Measurements from ENCODE around the gene WFIKKN2. TPM values are rescaled to one million over a fixed set of nuclear protein-coding genes. Genes with fewer than 3 reads are reported as not detected.

WFIKKN2 gene
- total and polyA plus RNA-seq, 2 experiments from 2014 or later, result not detected

DNA sequence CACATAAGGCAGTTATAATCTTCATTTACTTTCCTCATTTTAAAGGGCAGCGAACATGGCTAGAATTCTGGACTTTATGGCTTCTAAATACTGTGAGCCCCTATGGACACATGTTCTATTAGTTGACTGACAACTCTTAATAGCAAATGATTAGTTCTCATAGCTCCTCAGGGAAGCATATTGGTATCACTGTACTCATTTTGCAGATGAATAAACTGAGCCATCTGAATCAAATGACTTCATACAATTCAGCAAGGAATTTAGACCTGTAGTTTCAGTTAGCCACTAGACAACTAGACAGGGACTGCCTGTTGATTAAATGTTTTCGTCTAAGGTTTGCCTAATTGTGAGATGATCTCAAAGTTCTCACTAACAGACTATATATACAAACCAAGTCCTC is 21.0 kb downstream of the WFIKKN2 start:
- Mint-ChIP-seq H3K4me1 (peaks cover 9% of the 10 kb centered on the region; the same call in 2 of the 3 replicates), H3K9me3 (no peaks in the 10 kb centered on the region), H3K27me3 (ENCODE audit: insufficient read depth, low read depth, poor library complexity) (peaks cover 7% of the 10 kb centered on the region), H3K27ac (no peak overlapping the region), H3K36me3 (ENCODE audit: low read depth) (peaks cover 4% of the 10 kb centered on the region; the same call in 1 of the 3 replicates), H3K4me3 (no peak overlapping the region)
- TF ChIP-seq JUNB (IDR thresholded peaks at IDR 0.05; ENCODE audit: unreplicated experiment) (no peak), NANOG (IDR thresholded peaks at IDR 0.05; ENCODE audit: borderline replicate concordance) (no peak), POLR2AphosphoS5 (IDR thresholded peaks at IDR 0.05; ENCODE audit: low read depth) (no peak), EZH2phosphoT487 (IDR thresholded peaks at IDR 0.05; ENCODE audit: unreplicated experiment) (no peak), ZNF331 (CRISPR knock-in tag; IDR thresholded peaks at IDR 0.05; ENCODE audit: low read depth) (no peak), EZH2 (IDR thresholded peaks at IDR 0.05; ENCODE audit: low read depth, unreplicated experiment) (no peak), CREB1 (CRISPR knock-in tag; IDR thresholded peaks at IDR 0.05; ENCODE audit: low read depth) (no peak), STAT1 (IDR thresholded peaks at IDR 0.05; ENCODE audit: unreplicated experiment) (no peak), ZNF114 (CRISPR knock-in tag; IDR thresholded peaks at IDR 0.05) (no peak)
- TF ChIP-seq, protein P1, sequence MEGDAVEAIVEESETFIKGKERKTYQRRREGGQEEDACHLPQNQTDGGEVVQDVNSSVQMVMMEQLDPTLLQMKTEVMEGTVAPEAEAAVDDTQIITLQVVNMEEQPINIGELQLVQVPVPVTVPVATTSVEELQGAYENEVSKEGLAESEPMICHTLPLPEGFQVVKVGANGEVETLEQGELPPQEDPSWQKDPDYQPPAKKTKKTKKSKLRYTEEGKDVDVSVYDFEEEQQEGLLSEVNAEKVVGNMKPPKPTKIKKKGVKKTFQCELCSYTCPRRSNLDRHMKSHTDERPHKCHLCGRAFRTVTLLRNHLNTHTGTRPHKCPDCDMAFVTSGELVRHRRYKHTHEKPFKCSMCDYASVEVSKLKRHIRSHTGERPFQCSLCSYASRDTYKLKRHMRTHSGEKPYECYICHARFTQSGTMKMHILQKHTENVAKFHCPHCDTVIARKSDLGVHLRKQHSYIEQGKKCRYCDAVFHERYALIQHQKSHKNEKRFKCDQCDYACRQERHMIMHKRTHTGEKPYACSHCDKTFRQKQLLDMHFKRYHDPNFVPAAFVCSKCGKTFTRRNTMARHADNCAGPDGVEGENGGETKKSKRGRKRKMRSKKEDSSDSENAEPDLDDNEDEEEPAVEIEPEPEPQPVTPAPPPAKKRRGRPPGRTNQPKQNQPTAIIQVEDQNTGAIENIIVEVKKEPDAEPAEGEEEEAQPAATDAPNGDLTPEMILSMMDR (conservative IDR thresholded peaks at IDR 0.05; ENCODE audit: low read depth in 2 of 2), result no peak
- TF ChIP-seq, protein P2, sequence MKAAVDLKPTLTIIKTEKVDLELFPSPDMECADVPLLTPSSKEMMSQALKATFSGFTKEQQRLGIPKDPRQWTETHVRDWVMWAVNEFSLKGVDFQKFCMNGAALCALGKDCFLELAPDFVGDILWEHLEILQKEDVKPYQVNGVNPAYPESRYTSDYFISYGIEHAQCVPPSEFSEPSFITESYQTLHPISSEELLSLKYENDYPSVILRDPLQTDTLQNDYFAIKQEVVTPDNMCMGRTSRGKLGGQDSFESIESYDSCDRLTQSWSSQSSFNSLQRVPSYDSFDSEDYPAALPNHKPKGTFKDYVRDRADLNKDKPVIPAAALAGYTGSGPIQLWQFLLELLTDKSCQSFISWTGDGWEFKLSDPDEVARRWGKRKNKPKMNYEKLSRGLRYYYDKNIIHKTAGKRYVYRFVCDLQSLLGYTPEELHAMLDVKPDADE (IDR thresholded peaks at IDR 0.05), result no peak
- TF ChIP-seq, protein P3, sequence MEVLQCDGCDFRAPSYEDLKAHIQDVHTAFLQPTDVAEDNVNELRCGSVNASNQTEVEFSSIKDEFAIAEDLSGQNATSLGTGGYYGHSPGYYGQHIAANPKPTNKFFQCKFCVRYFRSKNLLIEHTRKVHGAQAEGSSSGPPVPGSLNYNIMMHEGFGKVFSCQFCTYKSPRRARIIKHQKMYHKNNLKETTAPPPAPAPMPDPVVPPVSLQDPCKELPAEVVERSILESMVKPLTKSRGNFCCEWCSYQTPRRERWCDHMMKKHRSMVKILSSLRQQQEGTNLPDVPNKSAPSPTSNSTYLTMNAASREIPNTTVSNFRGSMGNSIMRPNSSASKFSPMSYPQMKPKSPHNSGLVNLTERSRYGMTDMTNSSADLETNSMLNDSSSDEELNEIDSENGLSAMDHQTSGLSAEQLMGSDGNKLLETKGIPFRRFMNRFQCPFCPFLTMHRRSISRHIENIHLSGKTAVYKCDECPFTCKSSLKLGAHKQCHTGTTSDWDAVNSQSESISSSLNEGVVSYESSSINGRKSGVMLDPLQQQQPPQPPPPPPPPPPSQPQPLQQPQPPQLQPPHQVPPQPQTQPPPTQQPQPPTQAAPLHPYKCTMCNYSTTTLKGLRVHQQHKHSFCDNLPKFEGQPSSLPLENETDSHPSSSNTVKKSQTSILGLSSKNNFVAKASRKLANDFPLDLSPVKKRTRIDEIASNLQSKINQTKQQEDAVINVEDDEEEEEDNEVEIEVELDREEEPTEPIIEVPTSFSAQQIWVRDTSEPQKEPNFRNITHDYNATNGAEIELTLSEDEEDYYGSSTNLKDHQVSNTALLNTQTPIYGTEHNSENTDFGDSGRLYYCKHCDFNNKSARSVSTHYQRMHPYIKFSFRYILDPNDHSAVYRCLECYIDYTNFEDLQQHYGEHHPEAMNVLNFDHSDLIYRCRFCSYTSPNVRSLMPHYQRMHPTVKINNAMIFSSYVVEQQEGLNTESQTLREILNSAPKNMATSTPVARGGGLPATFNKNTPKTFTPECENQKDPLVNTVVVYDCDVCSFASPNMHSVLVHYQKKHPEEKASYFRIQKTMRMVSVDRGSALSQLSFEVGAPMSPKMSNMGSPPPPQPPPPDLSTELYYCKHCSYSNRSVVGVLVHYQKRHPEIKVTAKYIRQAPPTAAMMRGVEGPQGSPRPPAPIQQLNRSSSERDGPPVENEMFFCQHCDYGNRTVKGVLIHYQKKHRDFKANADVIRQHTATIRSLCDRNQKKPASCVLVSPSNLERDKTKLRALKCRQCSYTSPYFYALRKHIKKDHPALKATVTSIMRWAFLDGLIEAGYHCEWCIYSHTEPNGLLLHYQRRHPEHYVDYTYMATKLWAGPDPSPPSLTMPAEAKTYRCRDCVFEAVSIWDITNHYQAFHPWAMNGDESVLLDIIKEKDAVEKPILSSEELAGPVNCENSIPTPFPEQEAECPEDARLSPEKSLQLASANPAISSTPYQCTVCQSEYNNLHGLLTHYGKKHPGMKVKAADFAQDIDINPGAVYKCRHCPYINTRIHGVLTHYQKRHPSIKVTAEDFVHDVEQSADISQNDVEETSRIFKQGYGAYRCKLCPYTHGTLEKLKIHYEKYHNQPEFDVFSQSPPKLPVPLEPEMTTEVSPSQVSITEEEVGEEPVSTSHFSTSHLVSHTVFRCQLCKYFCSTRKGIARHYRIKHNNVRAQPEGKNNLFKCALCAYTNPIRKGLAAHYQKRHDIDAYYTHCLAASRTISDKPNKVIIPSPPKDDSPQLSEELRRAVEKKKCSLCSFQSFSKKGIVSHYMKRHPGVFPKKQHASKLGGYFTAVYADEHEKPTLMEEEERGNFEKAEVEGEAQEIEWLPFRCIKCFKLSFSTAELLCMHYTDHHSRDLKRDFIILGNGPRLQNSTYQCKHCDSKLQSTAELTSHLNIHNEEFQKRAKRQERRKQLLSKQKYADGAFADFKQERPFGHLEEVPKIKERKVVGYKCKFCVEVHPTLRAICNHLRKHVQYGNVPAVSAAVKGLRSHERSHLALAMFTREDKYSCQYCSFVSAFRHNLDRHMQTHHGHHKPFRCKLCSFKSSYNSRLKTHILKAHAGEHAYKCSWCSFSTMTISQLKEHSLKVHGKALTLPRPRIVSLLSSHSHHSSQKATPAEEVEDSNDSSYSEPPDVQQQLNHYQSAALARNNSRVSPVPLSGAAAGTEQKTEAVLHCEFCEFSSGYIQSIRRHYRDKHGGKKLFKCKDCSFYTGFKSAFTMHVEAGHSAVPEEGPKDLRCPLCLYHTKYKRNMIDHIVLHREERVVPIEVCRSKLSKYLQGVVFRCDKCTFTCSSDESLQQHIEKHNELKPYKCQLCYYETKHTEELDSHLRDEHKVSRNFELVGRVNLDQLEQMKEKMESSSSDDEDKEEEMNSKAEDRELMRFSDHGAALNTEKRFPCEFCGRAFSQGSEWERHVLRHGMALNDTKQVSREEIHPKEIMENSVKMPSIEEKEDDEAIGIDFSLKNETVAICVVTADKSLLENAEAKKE (CRISPR knock-in tag; IDR thresholded peaks at IDR 0.05), result no peak
- TF ChIP-seq, protein P4, sequence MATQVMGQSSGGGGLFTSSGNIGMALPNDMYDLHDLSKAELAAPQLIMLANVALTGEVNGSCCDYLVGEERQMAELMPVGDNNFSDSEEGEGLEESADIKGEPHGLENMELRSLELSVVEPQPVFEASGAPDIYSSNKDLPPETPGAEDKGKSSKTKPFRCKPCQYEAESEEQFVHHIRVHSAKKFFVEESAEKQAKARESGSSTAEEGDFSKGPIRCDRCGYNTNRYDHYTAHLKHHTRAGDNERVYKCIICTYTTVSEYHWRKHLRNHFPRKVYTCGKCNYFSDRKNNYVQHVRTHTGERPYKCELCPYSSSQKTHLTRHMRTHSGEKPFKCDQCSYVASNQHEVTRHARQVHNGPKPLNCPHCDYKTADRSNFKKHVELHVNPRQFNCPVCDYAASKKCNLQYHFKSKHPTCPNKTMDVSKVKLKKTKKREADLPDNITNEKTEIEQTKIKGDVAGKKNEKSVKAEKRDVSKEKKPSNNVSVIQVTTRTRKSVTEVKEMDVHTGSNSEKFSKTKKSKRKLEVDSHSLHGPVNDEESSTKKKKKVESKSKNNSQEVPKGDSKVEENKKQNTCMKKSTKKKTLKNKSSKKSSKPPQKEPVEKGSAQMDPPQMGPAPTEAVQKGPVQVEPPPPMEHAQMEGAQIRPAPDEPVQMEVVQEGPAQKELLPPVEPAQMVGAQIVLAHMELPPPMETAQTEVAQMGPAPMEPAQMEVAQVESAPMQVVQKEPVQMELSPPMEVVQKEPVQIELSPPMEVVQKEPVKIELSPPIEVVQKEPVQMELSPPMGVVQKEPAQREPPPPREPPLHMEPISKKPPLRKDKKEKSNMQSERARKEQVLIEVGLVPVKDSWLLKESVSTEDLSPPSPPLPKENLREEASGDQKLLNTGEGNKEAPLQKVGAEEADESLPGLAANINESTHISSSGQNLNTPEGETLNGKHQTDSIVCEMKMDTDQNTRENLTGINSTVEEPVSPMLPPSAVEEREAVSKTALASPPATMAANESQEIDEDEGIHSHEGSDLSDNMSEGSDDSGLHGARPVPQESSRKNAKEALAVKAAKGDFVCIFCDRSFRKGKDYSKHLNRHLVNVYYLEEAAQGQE (IDR thresholded peaks at IDR 0.05; ENCODE audit: unreplicated experiment), result no peak
- Histone ChIP-seq H3K4me3 (no peak overlapping the region), H3K27me3 (ENCODE audit: insufficient read depth) (no peaks in the 10 kb centered on the region), H2AFZ (no peak overlapping the region), H3K27ac (ENCODE audit: low read depth) (no peak overlapping the region), H3K9me2 (ENCODE audit: insufficient read depth) (no peaks in the 10 kb centered on the region), H3K36me3 (ENCODE audit: insufficient read depth) (no peaks in the 10 kb centered on the region), H3K4me2 (no peak overlapping the region), H3K4me1 (ENCODE audit: insufficient read depth) (no peaks in the 10 kb centered on the region), H3K79me2 (replicated peaks; ENCODE audit: insufficient read depth) (no peaks in the 10 kb centered on the region), H3F3A (replicated peaks; ENCODE audit: low read depth) (no peaks in the 10 kb centered on the region), H4K20me1 (replicated peaks; ENCODE audit: insufficient read depth) (no peaks in the 10 kb centered on the region)
- ATAC-seq, result no peak
- DNase-seq (ENCODE audit: low spot score), result no peak

All from GM23338 (cell line).